Sigmoid colon (tissue), 7 donors: ENCODE measurements around the gene TMEM88. TPM values are rescaled to one million over a fixed set of nuclear protein-coding genes. Genes with fewer than 3 reads are reported as not detected.

Experiments
- DNase-seq: peaks from one replicate; pipeline ENCODE4 v3.0.0-alpha.2; 2019
- H3K27ac ChIP-seq, 4 donors: fragments of 200-600 bp; sonication (generic); one replicate each; pipeline ENCODE4 v1.5.1; 2016 to 2019; ENCODE audit warnings: mild to moderate bottlenecking in 1 of 4
- H3K27me3 ChIP-seq, 3 donors: fragments of 200-600 bp; sonication (generic); one replicate each; pipeline ENCODE4 v1.5.1; 2019; ENCODE audit warnings: mild to moderate bottlenecking in 1 of 3
- H3K36me3 ChIP-seq, 4 donors: fragments of 200-600 bp; sonication (generic); one replicate each; pipeline ENCODE4 v1.5.1; 2016 to 2019
- H3K4me1 ChIP-seq, 4 donors: fragments of 200-600 bp; sonication (generic); one replicate each; pipeline ENCODE4 v1.5.1; 2017 to 2019
- H3K4me3 ChIP-seq, 4 donors: fragments of 200-600 bp; sonication (generic); one replicate each; pipeline ENCODE4 v1.5.1; 2017 to 2019; ENCODE audit warnings: mild to moderate bottlenecking in 2 of 4, moderate library complexity in 1 of 4
- H3K9me3 ChIP-seq, 4 donors: fragments of 200-600 bp in 3 of 4; sonication (generic) in 3 of 4; one replicate each; pipeline versions ENCODE4 v1.5.1 to v1.6.1; 2013 to 2019
- CTCF ChIP-seq, 4 experiments: fragments of 450-650 bp in 3 of 4; fragments of 200-600 bp in 1 of 4; IDR thresholded peaks; one replicate each; pipeline ENCODE4 v1.5.1; 2016 to 2019; ENCODE audit warnings: antibody characterized with exemption in 4 of 4, mild to moderate bottlenecking in 3 of 4, moderate library complexity in 2 of 4
- EP300 ChIP-seq, 4 donors: sonication (generic); formaldehyde crosslinking; IDR thresholded peaks; one replicate each; pipeline ENCODE4 v1.6.1; 2017; ENCODE audit warnings: antibody characterized with exemption in 4 of 4
- POLR2A ChIP-seq, 2 donors: fragments of 450-650 bp; IDR thresholded peaks; one replicate each; pipeline ENCODE4 v1.6.1; 2016; ENCODE audit warnings: antibody characterized with exemption in 2 of 2, mild to moderate bottlenecking in 2 of 2, moderate library complexity in 2 of 2
- POLR2AphosphoS5 ChIP-seq, 4 donors: sonication (generic); formaldehyde crosslinking; IDR thresholded peaks; one replicate each; pipeline ENCODE4 v1.6.1; 2017; ENCODE audit warnings: antibody characterized with exemption in 4 of 4
- WGBS, 2 donors: extraction: QIAGEN DNeasy Blood & Tissue Kit; methylation state at CpG; one replicate each; pipeline ENCODE4 v1.1.7; 2013; 5-methylcytosine and 5-hydroxymethylcytosine counted together
- intact Hi-C: fragments of 100-400 bp; cut with DNase I; formaldehyde crosslinking; loops from one replicate; pipeline ENCODE4 v1.15.1; 2023
- polyA plus RNA-seq, 3 donors: library from polyadenylated mRNA; stranded (reverse); fragments of 200-250 nt; gene quantifications; one replicate each; pipeline ENCODE4 v1.2.3, GENCODE V29; 2013
- total RNA-seq, 4 donors: library from RNA; depleted of rRNA; stranded (reverse); fragments of >200 nt; gene quantifications; one replicate each; pipeline ENCODE4 v1.1.0, GENCODE V29; 2016
- donor health status: healthy with polysubstance abuse.
- donor health status: Bipolar disorder and iron deficiency.
- donor health status: healthy.

The TMEM88 gene
- total and polyA plus RNA-seq, 7 donors: 2.4 to 19.9 (median 10.0) TPM

- no peaks in the 10 kb centered on the region for H3K9me3 ChIP-seq
- TF ChIP-seq CTCF (IDR thresholded peaks at IDR 0.05): no peak
- no peak for DNase-seq
- no peak overlapping the region for H3K4me3 ChIP-seq
- no peaks in the 10 kb centered on the region for H3K36me3 ChIP-seq
- intact Hi-C loops: no loop called here
- 90% methylated on average over 27 of the region's 27 CpGs for WGBS, 2 donors
- no peak overlapping the region for H3K27ac ChIP-seq
- no peaks in the 10 kb centered on the region for H3K27me3 ChIP-seq
- H3K4me1 ChIP-seq: no peaks in the 10 kb centered on the region
Measured at GRCh38 chr17:7818746-7819645, 35.9 kb upstream of the TMEM88 start.

- Histone ChIP-seq H3K4me1 (no peaks in the 10 kb centered on the region), H3K9me3 (no peaks in the 10 kb centered on the region), H3K27me3 (no peaks in the 10 kb centered on the region), H3K36me3 (no peaks in the 10 kb centered on the region), H3K4me3 (no peak overlapping the region), H3K27ac (no peak overlapping the region)
- no peak for TF ChIP-seq CTCF (IDR thresholded peaks at IDR 0.05)
- no peak for TF ChIP-seq POLR2AphosphoS5 (IDR thresholded peaks at IDR 0.05)
- TF ChIP-seq POLR2A (IDR thresholded peaks at IDR 0.05): no peak
- no peak for TF ChIP-seq EP300 (IDR thresholded peaks at IDR 0.05)
- WGBS, 2 donors: 83 to 88% methylated on average over 5 of the region's 5 CpGs
- intact Hi-C loops: loop anchor here (5.0 to 10.0 kb wide), 3 partner anchors 75 to 237 kb away; no protein-coding TSS in a partner anchor
- DNase-seq: no peak
Measured at GRCh38 chr17:7820231-7820630, 34.6 kb upstream of the TMEM88 start.

- Histone ChIP-seq H3K27ac (no peak overlapping the region), H3K4me3 (no peak overlapping the region), H3K36me3 (no peaks in the 10 kb centered on the region), H3K4me1 (no peaks in the 10 kb centered on the region), H3K27me3 (no peaks in the 10 kb centered on the region), H3K9me3 (no peaks in the 10 kb centered on the region)
- TF ChIP-seq POLR2AphosphoS5 (IDR thresholded peaks at IDR 0.05): no peak
- TF ChIP-seq POLR2A (IDR thresholded peaks at IDR 0.05): no peak
- no peak for TF ChIP-seq EP300 (IDR thresholded peaks at IDR 0.05)
- TF ChIP-seq CTCF (IDR thresholded peaks at IDR 0.05): no peak
- DNase-seq: no peak
- intact Hi-C loops: loop anchor here (1.0 to 10.0 kb wide), 5 partner anchors 29 to 235 kb away; no protein-coding TSS in a partner anchor
- WGBS, 2 donors: 77 to 80% methylated on average over 14 of the region's 14 CpGs
Measured at GRCh38 chr17:7822126-7822525, 32.7 kb upstream of the TMEM88 start.

- H3K36me3 ChIP-seq: no peaks in the 10 kb centered on the region
- no peak for DNase-seq
- WGBS, 2 donors: 90 to 94% methylated on average over 20 of the region's 20 CpGs
- no peak overlapping the region for H3K27ac ChIP-seq
- H3K4me3 ChIP-seq: no peak overlapping the region
- TF ChIP-seq EP300 (IDR thresholded peaks at IDR 0.05): no peak
- no peak for TF ChIP-seq POLR2A (IDR thresholded peaks at IDR 0.05)
- no peaks in the 10 kb centered on the region for H3K9me3 ChIP-seq
- H3K27me3 ChIP-seq: peaks cover 0 to 5% (median 0%) of the 10 kb centered on the region in 3 donors
- intact Hi-C loops: loop anchor here (5.0 to 10.0 kb wide), 3 partner anchors 71 to 234 kb away; no protein-coding TSS in a partner anchor
- no peaks in the 10 kb centered on the region for H3K4me1 ChIP-seq
Measured at GRCh38 chr17:7823581-7824001, 31.3 kb upstream of the TMEM88 start.

GRCh38 chr17:7824021-7824924 lies 30.6 kb upstream of the TMEM88 start:
- peak; percentile 66 for DNase-seq
- Histone ChIP-seq H3K27me3 (peaks cover 0 to 5% (median 0%) of the 10 kb centered on the region in 3 donors), H3K9me3 (no peaks in the 10 kb centered on the region), H3K27ac (no peak overlapping the region), H3K4me3 (no peak overlapping the region), H3K36me3 (no peaks in the 10 kb centered on the region), H3K4me1 (no peaks in the 10 kb centered on the region)
- intact Hi-C loops: loop anchor here (5.0 to 10.0 kb wide), 3 partner anchors 71 to 233 kb away; no protein-coding TSS in a partner anchor
- no peak for TF ChIP-seq POLR2AphosphoS5 (IDR thresholded peaks at IDR 0.05)
- no peak for TF ChIP-seq POLR2A (IDR thresholded peaks at IDR 0.05)
- no peak for TF ChIP-seq EP300 (IDR thresholded peaks at IDR 0.05)
- no peak for TF ChIP-seq CTCF (IDR thresholded peaks at IDR 0.05)
- 77 to 89% methylated on average over 9 of the region's 9 CpGs for WGBS, 2 donors
